ENCODE results near the gene CMBL.

GRCh38 chr5:10332301-10332700, 24.6 kb upstream of the CMBL start:
- TF ChIP-seq EZH2 (IDR thresholded peaks at IDR 0.05; ENCODE audit: borderline replicate concordance), result no peak
- no peak for TF ChIP-seq CTCF (IDR thresholded peaks at IDR 0.05; ENCODE audit: poor library complexity)
- TF ChIP-seq EZH2phosphoT487 (IDR thresholded peaks at IDR 0.05; ENCODE audit: low read depth, severe bottlenecking, unreplicated experiment), result no peak
